OCI-LY7 (cell line): Measurements from ENCODE around the gene PEPD. TPM values are rescaled to one million over a fixed set of nuclear protein-coding genes. Genes with fewer than 3 reads are reported as not detected.

Experiments
- BruUV-seq: library from RNA; stranded (reverse); fragments of 400-500 nt; replicated peaks from 2 replicates; lab custom pipeline; 2021; lab: Mats Ljungman, UMichigan
- CTCF ChIA-PET: fragments of 300-600 bp; sonication (Branson Sonifier 250); formaldehyde crosslinking; loops from one replicate; lab custom pipeline; 2022; ENCODE audit warnings: antibody characterized with exemption; ENCODE audit not compliant: unreplicated experiment; lab: Charles Lee
- POLR2A ChIA-PET: fragments of 300-600 bp; sonication (Branson Sonifier 250); formaldehyde crosslinking; loops from one replicate; lab custom pipeline; 2022; ENCODE audit warnings: antibody characterized with exemption; lab: Charles Lee
- DNase-seq: peaks from one replicate; pipeline ENCODE4 v3.0.0-alpha.2; 2015; ENCODE audit warnings: low spot score
- H2AFZ ChIP-seq: fragments of 200-600 bp; sonication (generic), shearing (Covaris generic); 2 replicates; pipeline ENCODE4 v1.6.1; 2014; ENCODE audit warnings: mild to moderate bottlenecking, antibody characterized with exemption, low read length, moderate library complexity
- H3K27ac ChIP-seq: fragments of 200-600 bp; sonication (generic); 2 replicates; pipeline ENCODE4 v1.5.1; 2014; ENCODE audit warnings: mixed run types, low read depth, mild to moderate bottlenecking, moderate library complexity, low read length, inconsistent platforms; ENCODE audit not compliant: poor library complexity, severe bottlenecking
- H3K36me3 ChIP-seq: fragments of 200-600 bp; sonication (generic); 2 replicates; pipeline ENCODE4 v1.6.1; 2014; ENCODE audit warnings: mild to moderate bottlenecking, antibody characterized with exemption, low read length, moderate library complexity, mixed read lengths; ENCODE audit not compliant: insufficient read depth
- H3K4me1 ChIP-seq: fragments of 200-600 bp; sonication (generic); 2 replicates; pipeline ENCODE4 v1.5.1; 2014; ENCODE audit warnings: mild to moderate bottlenecking, low read length; ENCODE audit not compliant: insufficient read depth, poor library complexity, severe bottlenecking
- H3K4me2 ChIP-seq: fragments of 200-600 bp; sonication (generic); 2 replicates; pipeline ENCODE4 v1.6.1; 2014; ENCODE audit warnings: mild to moderate bottlenecking, low read length
- H3K4me3 ChIP-seq: fragments of 200-600 bp; sonication (generic); 2 replicates; pipeline ENCODE4 v1.5.1; 2014; ENCODE audit warnings: mild to moderate bottlenecking, low read depth, low read length; ENCODE audit not compliant: poor library complexity, severe bottlenecking
- H3K79me2 ChIP-seq: fragments of 200-600 bp; sonication (generic); 2 replicates; pipeline ENCODE4 v1.6.1; 2016; ENCODE audit warnings: low read depth, mild to moderate bottlenecking, low read length, moderate library complexity, mixed read lengths; ENCODE audit not compliant: insufficient read depth
- H3K9me2 ChIP-seq: fragments of 200-600 bp; sonication (generic); 2 replicates; pipeline ENCODE4 v1.6.1; 2016; ENCODE audit warnings: mild to moderate bottlenecking, low read length, mixed read lengths; ENCODE audit not compliant: insufficient read depth
- H3K9me3 ChIP-seq: fragments of 200-600 bp; sonication (generic); 2 replicates; pipeline ENCODE4 v1.6.1; 2014; ENCODE audit warnings: mild to moderate bottlenecking, mixed run types, low read length, mixed read lengths
- H4K20me1 ChIP-seq: fragments of 200-600 bp; sonication (generic); 2 replicates; pipeline ENCODE4 v1.6.1; 2014; ENCODE audit warnings: mild to moderate bottlenecking, antibody characterized with exemption, low read length, moderate library complexity, mixed read lengths; ENCODE audit not compliant: insufficient read depth
- CTCF ChIP-seq: fragments of 200-600 bp; sonication (generic); conservative IDR thresholded peaks from 2 replicates; pipeline ENCODE4 v1.5.1; 2014; ENCODE audit warnings: mild to moderate bottlenecking, antibody characterized with exemption, low read length, moderate library complexity, mixed read lengths
- EZH2phosphoT487 ChIP-seq: fragments of 200-600 bp; sonication (generic); IDR thresholded peaks from 2 replicates; pipeline ENCODE4 v1.6.1; 2018; ENCODE audit warnings: low read depth, borderline replicate concordance, mild to moderate bottlenecking, mixed run types, antibody characterized with exemption, low read length, moderate library complexity, mixed read lengths
- intact Hi-C: fragments of 100-400 bp; cut with micrococcal nuclease; formaldehyde crosslinking; loops from one replicate; pipeline ENCODE4 v1.10.0; 2022; ENCODE audit not compliant: unreplicated experiment
- total RNA-seq, 2 experiments: library from RNA; depleted of rRNA in 1 of 2; stranded (reverse); fragments of >200 nt in 1 of 2; shearing (Covaris generic) in 1 of 2; gene quantifications; 2 replicates each; pipeline ENCODE4 v1.2.3, GENCODE V29; 2014 to 2022

The PEPD gene
- total RNA-seq, 2 experiments from 2014 or later, result 24.4 to 29.7 TPM

GRCh38 chr19:33511346-33511745 is 10.2 kb downstream of the PEPD start:
- POLR2A ChIA-PET, result no interaction called here
- H3K4me2 ChIP-seq, result no peak overlapping the region
- TF ChIP-seq CTCF (no peak), EZH2phosphoT487 (no peak)
- no peaks in the 10 kb centered on the region for H3K9me3 ChIP-seq
- no peaks in the 10 kb centered on the region for H3K4me1 ChIP-seq
- CTCF ChIA-PET, result interaction anchor here (0.6 kb wide), 1 partner anchor 941 kb away, joined by 3 read pairs; no protein-coding TSS in a partner anchor
- H3K27ac ChIP-seq, result no peak overlapping the region
- H3K4me3 ChIP-seq, result no peak overlapping the region
- no peaks in the 10 kb centered on the region for H3K36me3 ChIP-seq
- H2AFZ ChIP-seq, result no peak overlapping the region
- no peaks in the 10 kb centered on the region for H3K79me2 ChIP-seq
- DNase-seq, result no peak
- H3K9me2 ChIP-seq, result no peaks in the 10 kb centered on the region
- no TSS peak for BruUV-seq
- H4K20me1 ChIP-seq, result no peaks in the 10 kb centered on the region; the same call in 1 of the 2 replicates
- intact Hi-C loops, result no loop called here

- ChIA-PET CTCF (no interaction called here), POLR2A (no interaction called here)
These were observed 11.0 kb downstream of the PEPD start for GRCh38 chr19:33510462-33511194.

More at GRCh38 chr19:33510462-33511194, 11.0 kb downstream of the PEPD start:
- H2AFZ ChIP-seq, result no peak overlapping the region
- no peaks in the 10 kb centered on the region for H3K9me3 ChIP-seq
- H3K27ac ChIP-seq, result no peak overlapping the region
- intact Hi-C loops, result no loop called here
- DNase-seq, result no peak
- TF ChIP-seq CTCF (no peak), EZH2phosphoT487 (no peak)
- H3K9me2 ChIP-seq, result no peaks in the 10 kb centered on the region
- no peaks in the 10 kb centered on the region; the same call in 1 of the 2 replicates for H4K20me1 ChIP-seq
- no peak overlapping the region for H3K4me3 ChIP-seq
- no TSS peak for BruUV-seq
- H3K36me3 ChIP-seq, result no peaks in the 10 kb centered on the region
- no peaks in the 10 kb centered on the region for H3K4me1 ChIP-seq
- H3K79me2 ChIP-seq, result no peaks in the 10 kb centered on the region
- H3K4me2 ChIP-seq, result no peak overlapping the region
